GM23338 (cell line): ENCODE data around the gene ZIC5. TPM values are rescaled to one million over a fixed set of nuclear protein-coding genes. Genes with fewer than 3 reads are reported as not detected.

Source experiments
- ATAC-seq: fragments of 200-7000 bp; cut with Tn5 transposase; 3 replicates; pipeline ENCODE4 v1.9.1; 2020
- DNase-seq: peaks from one replicate; pipeline ENCODE4 v3.0.0-alpha.2; 2015; ENCODE audit warnings: low spot score
- H2AFZ ChIP-seq: fragments of 200-600 bp; sonication (generic); 2 replicates; pipeline ENCODE4 v1.8.0; 2016; ENCODE audit warnings: antibody characterized with exemption, mild to moderate bottlenecking, moderate library complexity
- H3F3A ChIP-seq: fragments of 200-600 bp; sonication (generic); replicated peaks from 2 replicates; pipeline ENCODE4 v1.8.0; 2017; ENCODE audit warnings: antibody characterized with exemption, mixed run types, low read depth
- H3K27ac ChIP-seq: fragments of 200-600 bp; sonication (generic); 2 replicates; pipeline ENCODE4 v1.6.1; 2016; ENCODE audit warnings: low read depth
- H3K27me3 ChIP-seq: fragments of 200-600 bp; sonication (generic); 2 replicates; pipeline ENCODE4 v1.8.0; 2016; ENCODE audit warnings: mild to moderate bottlenecking, mixed run types, moderate library complexity; ENCODE audit not compliant: insufficient read depth
- H3K36me3 ChIP-seq: fragments of 200-600 bp; sonication (generic); 2 replicates; pipeline ENCODE4 v1.8.0; 2016; ENCODE audit warnings: mild to moderate bottlenecking; ENCODE audit not compliant: insufficient read depth
- H3K4me1 ChIP-seq: fragments of 200-600 bp; sonication (generic); 2 replicates; pipeline ENCODE4 v1.8.0; 2016; ENCODE audit warnings: mild to moderate bottlenecking, moderate library complexity; ENCODE audit not compliant: insufficient read depth
- H3K4me2 ChIP-seq: fragments of 200-600 bp; sonication (generic); 2 replicates; pipeline ENCODE4 v1.7.1; 2017; ENCODE audit warnings: mixed run types
- H3K4me3 ChIP-seq: fragments of 200-600 bp; sonication (generic); 2 replicates; pipeline ENCODE4 v1.6.1; 2016; ENCODE audit warnings: mixed run types
- H3K79me2 ChIP-seq: fragments of 200-600 bp; sonication (generic); replicated peaks from 2 replicates; pipeline ENCODE4 v1.8.0; 2017; ENCODE audit warnings: mild to moderate bottlenecking; ENCODE audit not compliant: insufficient read depth
- H3K9me2 ChIP-seq: fragments of 200-600 bp; sonication (generic); 2 replicates; pipeline ENCODE4 v1.8.0; 2017; ENCODE audit not compliant: insufficient read depth
- H4K20me1 ChIP-seq: fragments of 200-600 bp; sonication (generic); replicated peaks from 2 replicates; pipeline ENCODE4 v1.8.0; 2017; ENCODE audit warnings: mild to moderate bottlenecking; ENCODE audit not compliant: insufficient read depth
- H3K27ac Mint-ChIP-seq: 2 replicates; pipeline ENCODE4 v1.8.0; 2020; ENCODE audit warnings: inconsistent platforms, mild to moderate bottlenecking, moderate library complexity, mixed read lengths
- H3K27me3 Mint-ChIP-seq: 3 replicates; pipeline ENCODE4 v1.8.0; 2022; ENCODE audit warnings: low read depth, mild to moderate bottlenecking, moderate library complexity, mixed read lengths, inconsistent platforms; ENCODE audit not compliant: insufficient read depth, poor library complexity
- H3K36me3 Mint-ChIP-seq: 3 replicates; pipeline ENCODE4 v1.8.0; 2021; ENCODE audit warnings: low read depth, mild to moderate bottlenecking, inconsistent platforms, moderate library complexity, mixed read lengths
- H3K4me1 Mint-ChIP-seq: 3 replicates; pipeline ENCODE4 v1.8.0; 2020; ENCODE audit warnings: mild to moderate bottlenecking, inconsistent platforms, mixed read lengths
- H3K4me3 Mint-ChIP-seq: 3 replicates; pipeline ENCODE4 v1.8.0; 2021; ENCODE audit warnings: moderate library complexity, mild to moderate bottlenecking, inconsistent platforms, mixed read lengths
- H3K9me3 Mint-ChIP-seq: 3 replicates; pipeline ENCODE4 v1.8.0; 2020; ENCODE audit warnings: moderate library complexity, mild to moderate bottlenecking, inconsistent platforms, mixed read lengths
- CREB1 ChIP-seq: fragments of 250-450 bp; sonication (Bioruptor Pico); IDR thresholded peaks from 2 replicates; pipeline ENCODE4 v1.5.0; 2020; ENCODE audit warnings: low read depth, mild to moderate bottlenecking, moderate library complexity
- CTCF ChIP-seq, 2 experiments: fragments of 200-600 bp in 1 of 2; sonication (generic) in 1 of 2; conservative IDR thresholded peaks; 2 replicates each; pipeline versions ENCODE4 v1.5.1 to v1.6.1; 2016 to 2017; ENCODE audit warnings: antibody characterized with exemption in 2 of 2, low read depth in 2 of 2, mild to moderate bottlenecking in 2 of 2, moderate library complexity in 1 of 2
- ETS1 ChIP-seq: IDR thresholded peaks from 2 replicates; pipeline ENCODE4 v1.6.1; 2016; ENCODE audit warnings: antibody characterized with exemption
- EZH2 ChIP-seq: fragments of 200-600 bp; sonication (generic); IDR thresholded peaks from one replicate; pipeline ENCODE4 v1.8.0; 2017; ENCODE audit warnings: antibody characterized with exemption, mild to moderate bottlenecking, low read depth; ENCODE audit not compliant: unreplicated experiment
- NANOG ChIP-seq: IDR thresholded peaks from 2 replicates; pipeline ENCODE4 v1.6.1; 2016; ENCODE audit warnings: antibody characterized with exemption, borderline replicate concordance
- POLR2AphosphoS5 ChIP-seq: IDR thresholded peaks from 2 replicates; pipeline ENCODE4 v1.6.1; 2016; ENCODE audit warnings: antibody characterized with exemption, low read depth
- REST ChIP-seq: IDR thresholded peaks from one replicate; pipeline ENCODE4 v1.6.1; 2018; ENCODE audit warnings: antibody characterized with exemption; ENCODE audit not compliant: unreplicated experiment
- STAT1 ChIP-seq: IDR thresholded peaks from one replicate; pipeline ENCODE4 v1.6.1; 2016; ENCODE audit warnings: antibody characterized with exemption; ENCODE audit not compliant: unreplicated experiment
- polyA plus RNA-seq: library from polyadenylated mRNA; unstranded; fragments of >200 nt; fragmentation: Nextera tagmentation; extraction: Ambion mirVana; gene quantifications from 2 replicates; pipeline ENCODE4 v1.2.1, GENCODE V29; 2016
- total RNA-seq: library from RNA; depleted of rRNA; stranded (reverse); fragments of >200 nt; shearing (Covaris generic); gene quantifications from 2 replicates; pipeline ENCODE4 v1.2.3, GENCODE V29; 2014

ZIC5 gene
- total and polyA plus RNA-seq, 2 experiments from 2014 or later, result 14.1 to 28.0 TPM

- TF ChIP-seq CTCF (conservative IDR thresholded peaks at IDR 0.05; ENCODE audit: low read depth in 2 of 2) (no peak), EZH2 (no peak), CREB1 (no peak), REST (no peak), NANOG (no peak), POLR2AphosphoS5 (no peak)
These were observed 21.4 kb upstream of the ZIC5 start (continued) for GRCh38 chr13:99992949-99993351.

- Histone ChIP-seq H4K20me1 (no peaks in the 10 kb centered on the region), H3K27ac (no peak overlapping the region), H3K36me3 (no peaks in the 10 kb centered on the region), H3K4me1 (peaks cover 64% of the 10 kb centered on the region), H3K9me2 (no peaks in the 10 kb centered on the region), H3F3A (peaks cover 26% of the 10 kb centered on the region), H3K4me3 (peak overlapping the region; percentile 54), H3K79me2 (no peaks in the 10 kb centered on the region), H2AFZ (peak overlapping the region; percentile 44), H3K27me3 (peaks cover 98% of the 10 kb centered on the region), H3K4me2 (peak overlapping the region; percentile 74)
- H3K36me3 Mint-ChIP-seq, result peaks cover 6% of the 10 kb centered on the region; the same call in 2 of the 3 replicates
- H3K4me3 Mint-ChIP-seq, result peak overlapping the region; percentile 71
- TF ChIP-seq STAT1 (no peak), ETS1 (no peak), EZH2 (peak; percentile 66), POLR2AphosphoS5 (0 out of 2 replicates have a peak, but pooled peaks have one; percentile 3)
- DNase-seq (peak; percentile 69), ATAC-seq (peak; percentile 11)
- H3K27me3 Mint-ChIP-seq, result peaks cover 95% of the 10 kb centered on the region
- no peak overlapping the region for H3K27ac Mint-ChIP-seq
- peaks cover 66% of the 10 kb centered on the region for H3K4me1 Mint-ChIP-seq
- no peaks in the 10 kb centered on the region for H3K9me3 Mint-ChIP-seq
These were observed 20.5 kb upstream of the ZIC5 start for GRCh38 chr13:99991828-99992775.
